ENCODE measurements around the gene ZNF576. TPM values are rescaled to one million over a fixed set of nuclear protein-coding genes. Genes with fewer than 3 reads are reported as not detected.

Gene ZNF576
- total and polyA plus RNA-seq, 2 of the 4 experiments (the other 2 are of a cell fraction): 13.8 to 19.5 TPM

DNA sequence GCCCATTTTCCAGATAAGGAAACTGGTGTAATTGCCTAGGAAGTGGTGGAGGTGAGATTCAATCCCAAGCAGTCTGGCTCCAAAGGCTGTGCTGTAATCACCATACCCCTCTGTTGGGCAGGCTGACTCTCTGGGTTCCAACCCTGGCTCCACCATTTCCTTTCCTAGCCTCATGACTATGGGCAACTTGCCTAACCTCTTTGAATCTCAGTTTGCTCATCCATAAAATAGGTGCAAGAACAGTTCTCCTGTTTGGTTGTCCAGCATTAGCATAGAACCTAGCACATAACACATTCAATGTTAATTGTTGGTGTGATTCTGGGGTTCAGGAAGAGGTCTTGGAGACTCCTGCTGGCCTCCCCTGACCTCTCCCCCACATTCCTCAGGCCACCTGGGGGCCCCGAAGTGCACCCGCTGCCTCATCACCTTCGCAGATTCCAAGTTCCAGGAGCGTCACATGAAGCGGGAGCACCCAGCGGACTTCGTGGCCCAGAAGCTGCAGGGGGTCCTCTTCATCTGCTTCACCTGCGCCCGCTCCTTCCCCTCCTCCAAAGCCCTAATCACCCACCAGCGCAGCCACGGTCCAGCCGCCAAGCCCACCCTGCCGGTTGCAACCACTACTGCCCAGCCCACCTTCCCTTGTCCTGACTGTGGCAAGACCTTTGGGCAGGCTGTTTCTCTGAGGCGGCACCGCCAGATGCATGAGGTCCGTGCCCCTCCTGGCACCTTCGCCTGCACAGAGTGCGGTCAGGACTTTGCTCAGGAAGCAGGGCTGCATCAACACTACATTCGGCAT is 2.2 kb downstream of the ZNF576 start:
- H3K14ac ChIP-seq (replicated peaks; ENCODE audit: low read depth, low read length): no peak overlapping the region
- no peak overlapping the region for H3K4me2 ChIP-seq (ENCODE audit: low read depth, low read length)
- no peak overlapping the region for H3K23ac ChIP-seq (ENCODE audit: low read depth, low read length)
- H3K36me3 ChIP-seq (ENCODE audit: control insufficient read depth, insufficient read depth, low read length): peaks cover 16% of the 10 kb centered on the region
- H4K5ac ChIP-seq (ENCODE audit: low read depth, low read length): no peak overlapping the region
- H4K20me1 ChIP-seq (ENCODE audit: insufficient read depth, low read length): no peaks in the 10 kb centered on the region
- H3K9ac ChIP-seq (ENCODE audit: low read depth, low read length): no peak overlapping the region
- H3K9me1 ChIP-seq (ENCODE audit: insufficient read depth, low read length): no peaks in the 10 kb centered on the region
- 94% methylated on average over 9 of the region's 19 CpGs; no CpG with 5 or more reads in 1 of the 2 experiments for WGBS, 2 experiments (ENCODE audit: extremely low coverage in 2 of 2, insufficient read length in 1 of 2)
- ATAC-seq (ENCODE audit: low read depth): no peak
- no peak overlapping the region for H3K4me3 ChIP-seq (ENCODE audit: insufficient read depth, low read depth, low read length)
- no peaks in the 10 kb centered on the region for H3K9me3 ChIP-seq (ENCODE audit: control insufficient read depth, insufficient read depth, low read length)
- H4K8ac ChIP-seq (ENCODE audit: low read depth in 2 of 2, low read length in 2 of 2): no peak overlapping the region
- no peak overlapping the region for H3K27ac ChIP-seq (ENCODE audit: insufficient read depth, low read length)
- intact Hi-C loops (cut with micrococcal nuclease) (no loop called here), dilution Hi-C loops (cut with HindIII; ENCODE audit: low sequenced_read_pairs, unreplicated experiment) (no loop called here), in situ Hi-C loops (cut with MboI; ENCODE audit: low sequenced_read_pairs) (no loop called here)
- H3K79me1 ChIP-seq (ENCODE audit: low read depth in 1 of 2, low read length in 2 of 2): peaks cover 31 to 57% of the 10 kb centered on the region in 2 experiments; a peak in 3 of 4 replicates
- H2AK9ac ChIP-seq (replicated peaks; ENCODE audit: low read depth, low read length, poor library complexity): no peak overlapping the region
- no peaks in the 10 kb centered on the region for H3K27me3 ChIP-seq (ENCODE audit: control insufficient read depth, insufficient read depth, low read length)
- H3K4me1 ChIP-seq (ENCODE audit: control insufficient read depth, insufficient read depth, low read length): peaks cover 9% of the 10 kb centered on the region
- no peak overlapping the region for H2AK5ac ChIP-seq (ENCODE audit: low read depth, low read length)
- no peak overlapping the region for H2AFZ ChIP-seq (replicated peaks; ENCODE audit: low read length, poor library complexity)
- no peak overlapping the region for H4K91ac ChIP-seq (ENCODE audit: insufficient read depth, low read depth, low read length)
- TF ChIP-seq CEBPB (IDR thresholded peaks at IDR 0.05; ENCODE audit: low read depth, low read length): no peak
- TF ChIP-seq, protein P1, sequence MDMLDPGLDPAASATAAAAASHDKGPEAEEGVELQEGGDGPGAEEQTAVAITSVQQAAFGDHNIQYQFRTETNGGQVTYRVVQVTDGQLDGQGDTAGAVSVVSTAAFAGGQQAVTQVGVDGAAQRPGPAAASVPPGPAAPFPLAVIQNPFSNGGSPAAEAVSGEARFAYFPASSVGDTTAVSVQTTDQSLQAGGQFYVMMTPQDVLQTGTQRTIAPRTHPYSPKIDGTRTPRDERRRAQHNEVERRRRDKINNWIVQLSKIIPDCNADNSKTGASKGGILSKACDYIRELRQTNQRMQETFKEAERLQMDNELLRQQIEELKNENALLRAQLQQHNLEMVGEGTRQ (IDR thresholded peaks at IDR 0.05; ENCODE audit: low read depth, low read length): no peak
- TF ChIP-seq RFX5 (IDR thresholded peaks at IDR 0.05; ENCODE audit: low read depth, low read length): no peak
- TF ChIP-seq MAZ (IDR thresholded peaks at IDR 0.05; ENCODE audit: borderline replicate concordance, low read depth, low read length): no peak
- no peak for TF ChIP-seq BHLHE40 (IDR thresholded peaks at IDR 0.05; ENCODE audit: low read depth, low read length)
- TF ChIP-seq NFE2L2 (IDR thresholded peaks at IDR 0.05; ENCODE audit: low read depth, low read length): no peak
- no peak for TF ChIP-seq CHD1 (IDR thresholded peaks at IDR 0.05; ENCODE audit: low read depth, low read length)
- TF ChIP-seq, protein P2, sequence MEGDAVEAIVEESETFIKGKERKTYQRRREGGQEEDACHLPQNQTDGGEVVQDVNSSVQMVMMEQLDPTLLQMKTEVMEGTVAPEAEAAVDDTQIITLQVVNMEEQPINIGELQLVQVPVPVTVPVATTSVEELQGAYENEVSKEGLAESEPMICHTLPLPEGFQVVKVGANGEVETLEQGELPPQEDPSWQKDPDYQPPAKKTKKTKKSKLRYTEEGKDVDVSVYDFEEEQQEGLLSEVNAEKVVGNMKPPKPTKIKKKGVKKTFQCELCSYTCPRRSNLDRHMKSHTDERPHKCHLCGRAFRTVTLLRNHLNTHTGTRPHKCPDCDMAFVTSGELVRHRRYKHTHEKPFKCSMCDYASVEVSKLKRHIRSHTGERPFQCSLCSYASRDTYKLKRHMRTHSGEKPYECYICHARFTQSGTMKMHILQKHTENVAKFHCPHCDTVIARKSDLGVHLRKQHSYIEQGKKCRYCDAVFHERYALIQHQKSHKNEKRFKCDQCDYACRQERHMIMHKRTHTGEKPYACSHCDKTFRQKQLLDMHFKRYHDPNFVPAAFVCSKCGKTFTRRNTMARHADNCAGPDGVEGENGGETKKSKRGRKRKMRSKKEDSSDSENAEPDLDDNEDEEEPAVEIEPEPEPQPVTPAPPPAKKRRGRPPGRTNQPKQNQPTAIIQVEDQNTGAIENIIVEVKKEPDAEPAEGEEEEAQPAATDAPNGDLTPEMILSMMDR (conservative IDR thresholded peaks at IDR 0.05; ENCODE audit: low read depth, low read length): no peak
- no peak for TF ChIP-seq SMC3 (IDR thresholded peaks at IDR 0.05; ENCODE audit: low read depth, low read length)
- TF ChIP-seq RAD21 (IDR thresholded peaks at IDR 0.05; ENCODE audit: low read length): no peak
- no peak for TF ChIP-seq FOS (IDR thresholded peaks at IDR 0.05; ENCODE audit: low read depth, low read length)
- TF ChIP-seq ELK1 (IDR thresholded peaks at IDR 0.05; ENCODE audit: borderline replicate concordance, low read depth, low read length): no peak
- TF ChIP-seq RCOR1 (IDR thresholded peaks at IDR 0.05; ENCODE audit: insufficient replicate concordance, low read length): no peak
- TF ChIP-seq POLR2A (IDR thresholded peaks at IDR 0.05; ENCODE audit: low read depth, low read length): no peak
- no peak overlapping the region for H2BK15ac ChIP-seq (ENCODE audit: low read depth, low read length)
- DNase-seq: no peak
- no peak overlapping the region for H2BK5ac ChIP-seq (ENCODE audit: low read depth, low read length, poor library complexity, severe bottlenecking)
- no peak overlapping the region for H2BK20ac ChIP-seq (ENCODE audit: low read depth, low read length)
- ChIA-PET POLR2A (ENCODE audit: unreplicated experiment) (no interaction called here), CTCF (no interaction called here)
- no peak overlapping the region for H3K56ac ChIP-seq (ENCODE audit: extremely low read depth, insufficient read depth, low read length)
- BruUV-seq (replicated peaks): no TSS peak
- H3K18ac ChIP-seq (ENCODE audit: low read depth, low read length): no peak overlapping the region
- H3K4ac ChIP-seq (ENCODE audit: low read depth, low read length): no peak overlapping the region
- H2BK120ac ChIP-seq (ENCODE audit: low read depth, low read length): no peak overlapping the region

Measured in IMR-90 (cell line).